Naive B cell (primary cell): ENCODE results near the gene FARS2. TPM values are rescaled to one million over a fixed set of nuclear protein-coding genes. Genes with fewer than 3 reads are reported as not detected.
"Not testable (repeated sequence)": the region's sequence is repeated elsewhere in the genome, so short reads cannot be mapped to it uniquely, and the experiment has no call there.

ENCODE experiments used
- ATAC-seq, 2 donors: fragments of 150-1000 bp; cut with Tn5 transposase; 2 replicates each; pipeline ENCODE4 v1.10.0; 2021; ENCODE audit warnings: low read depth in 2 of 2, mild to moderate bottlenecking in 2 of 2, moderate library complexity in 2 of 2
- DNase-seq: peaks from one replicate; pipeline ENCODE4 v3.0.0; 2022
- H3K27ac Mint-ChIP-seq, 6 donors: one replicate each; pipeline ENCODE4 v1.8.0; 2020 to 2022; ENCODE audit warnings: mild to moderate bottlenecking in 6 of 6, mixed read lengths in 6 of 6, moderate library complexity in 5 of 6, inconsistent platforms in 2 of 6
- H3K27me3 Mint-ChIP-seq, 3 donors: one replicate each; pipeline ENCODE4 v1.8.0; 2021 to 2022; ENCODE audit warnings: mixed read lengths in 3 of 3, mild to moderate bottlenecking in 1 of 3
- H3K36me3 Mint-ChIP-seq, 2 donors: one replicate each; pipeline ENCODE4 v1.8.0; 2020 to 2022; ENCODE audit warnings: mixed read lengths in 2 of 2, inconsistent platforms in 1 of 2, mild to moderate bottlenecking in 1 of 2
- H3K4me1 Mint-ChIP-seq, 3 donors: one replicate each; pipeline ENCODE4 v1.8.0; 2020 to 2022; ENCODE audit warnings: mixed read lengths in 3 of 3, inconsistent platforms in 1 of 3, mild to moderate bottlenecking in 1 of 3, moderate library complexity in 1 of 3
- H3K4me3 Mint-ChIP-seq, 8 donors: one replicate each; pipeline ENCODE4 v1.8.0; 2020 to 2022; ENCODE audit warnings: mild to moderate bottlenecking in 8 of 8, mixed read lengths in 8 of 8, moderate library complexity in 8 of 8, inconsistent platforms in 2 of 8
- H3K9me3 Mint-ChIP-seq, 7 donors: one replicate each; pipeline ENCODE4 v1.8.0; 2020 to 2022; ENCODE audit warnings: mixed read lengths in 7 of 7, mild to moderate bottlenecking in 5 of 7, inconsistent platforms in 2 of 7, moderate library complexity in 1 of 7
- polyA plus RNA-seq, 6 donors: library from polyadenylated mRNA; unstranded; fragments of 300-500 nt; fragmentation: Illumina TruSeq; gene quantifications; one replicate each; pipeline ENCODE4 v1.2.3, GENCODE V29; 2021; ENCODE audit warnings: low read depth in 6 of 6

Gene FARS2
- polyA plus RNA-seq, 6 donors from 2014 or later, result 25.7 to 35.9 (median 27.6) TPM

- Mint-ChIP-seq H3K27me3 (peaks cover 0 to 5% (median 0%) of the 10 kb centered on the region in 3 donors), H3K9me3 (peaks cover 0 to 2% (median 0%) of the 10 kb centered on the region in 7 donors), H3K27ac (no peak overlapping the region), H3K4me1 (peaks cover 25 to 35% (median 35%) of the 10 kb centered on the region in 3 donors), H3K4me3 (peak overlapping the region in 1 of 8 donors; percentile 44), H3K36me3 (peaks cover 0 to 4% of the 10 kb centered on the region in 2 donors)
- ATAC-seq (no peak), DNase-seq (no peak)
These were observed 521.7 kb downstream of the FARS2 start for GRCh38 chr6:5782783-5783547.

- no peak overlapping the region for H3K4me3 Mint-ChIP-seq
- peaks cover 0 to 4% of the 10 kb centered on the region in 2 donors for H3K36me3 Mint-ChIP-seq
- ATAC-seq (no peak), DNase-seq (no peak)
- no peak overlapping the region for H3K27ac Mint-ChIP-seq
- H3K4me1 Mint-ChIP-seq, result peaks cover 19 to 29% (median 28%) of the 10 kb centered on the region in 3 donors
- H3K27me3 Mint-ChIP-seq, result peaks cover 0 to 5% (median 0%) of the 10 kb centered on the region in 3 donors
- peaks cover 0 to 2% (median 0%) of the 10 kb centered on the region in 7 donors for H3K9me3 Mint-ChIP-seq
These were observed 522.3 kb downstream of the FARS2 start for GRCh38 chr6:5783584-5784089.

- DNase-seq, result no peak
- Mint-ChIP-seq H3K9me3 (peaks cover 0 to 2% (median 0%) of the 10 kb centered on the region in 7 donors), H3K27me3 (peaks cover 0 to 5% (median 0%) of the 10 kb centered on the region in 3 donors), H3K4me1 (peaks cover 19 to 29% (median 28%) of the 10 kb centered on the region in 3 donors), H3K36me3 (peaks cover 0 to 4% of the 10 kb centered on the region in 2 donors), H3K27ac (no peak overlapping the region), H3K4me3 (no peak overlapping the region)
- ATAC-seq, result no peak
These were observed 523.9 kb downstream of the FARS2 start for GRCh38 chr6:5785249-5785648.

GRCh38 chr6:5786321-5786968 lies 525.1 kb downstream of the FARS2 start:
- DNase-seq (no peak), ATAC-seq (no peak)
- Mint-ChIP-seq H3K4me1 (peaks cover 19 to 29% (median 27%) of the 10 kb centered on the region in 3 donors), H3K36me3 (peaks cover 2 to 3% of the 10 kb centered on the region in 2 donors), H3K27me3 (peaks cover 0 to 7% (median 0%) of the 10 kb centered on the region in 3 donors), H3K9me3 (peaks cover 0 to 2% (median 0%) of the 10 kb centered on the region in 7 donors), H3K4me3 (no peak overlapping the region), H3K27ac (peak overlapping the region in 1 of 6 donors; percentile 81)

GRCh38 chr6:5786969-5787720 lies 525.8 kb downstream of the FARS2 start:
- Mint-ChIP-seq H3K36me3 (peaks cover 0 to 8% of the 10 kb centered on the region in 2 donors), H3K27ac (peak overlapping the region in 2 of 6 donors; percentile 9 to 53), H3K4me3 (no peak overlapping the region), H3K9me3 (peaks cover 0 to 5% (median 0%) of the 10 kb centered on the region in 7 donors), H3K27me3 (peaks cover 0 to 10% (median 0%) of the 10 kb centered on the region in 3 donors), H3K4me1 (peaks cover 16 to 25% (median 20%) of the 10 kb centered on the region in 3 donors)
- DNase-seq (no peak), ATAC-seq (no peak)

- H3K4me1 Mint-ChIP-seq, result peaks cover 11 to 18% (median 13%) of the 10 kb centered on the region in 3 donors
- H3K36me3 Mint-ChIP-seq, result peaks cover 0 to 25% of the 10 kb centered on the region in 2 donors
- H3K27me3 Mint-ChIP-seq, result peaks cover 6 to 11% (median 11%) of the 10 kb centered on the region in 3 donors
- DNase-seq, H3K4me3 Mint-ChIP-seq, H3K27ac Mint-ChIP-seq, ATAC-seq: not testable (repeated sequence)
- H3K9me3 Mint-ChIP-seq, result peaks cover 0 to 15% (median 5%) of the 10 kb centered on the region in 7 donors
These were observed 528.1 kb downstream of the FARS2 start for GRCh38 chr6:5789426-5789825.

GRCh38 chr6:5796555-5796954 lies 535.2 kb downstream of the FARS2 start:
- Mint-ChIP-seq H3K9me3 (peaks cover 4 to 20% (median 17%) of the 10 kb centered on the region in 7 donors), H3K27me3 (peaks cover 2 to 11% (median 11%) of the 10 kb centered on the region in 3 donors), H3K36me3 (peaks cover 11 to 40% of the 10 kb centered on the region in 2 donors)
- not testable (repeated sequence) for H3K27ac Mint-ChIP-seq, H3K4me1 Mint-ChIP-seq, DNase-seq, ATAC-seq, H3K4me3 Mint-ChIP-seq

GRCh38 chr6:5806406-5806805 lies 545.1 kb downstream of the FARS2 start:
- H3K4me3 Mint-ChIP-seq, H3K27ac Mint-ChIP-seq, ATAC-seq, H3K4me1 Mint-ChIP-seq, DNase-seq, H3K27me3 Mint-ChIP-seq: not testable (repeated sequence)
- peaks cover 0 to 13% of the 10 kb centered on the region in 2 donors for H3K36me3 Mint-ChIP-seq
- peaks cover 10 to 27% (median 24%) of the 10 kb centered on the region in 7 donors for H3K9me3 Mint-ChIP-seq

- no peak for DNase-seq
- H3K36me3 Mint-ChIP-seq, result peaks cover 0 to 13% of the 10 kb centered on the region in 2 donors
These were observed 548.1 kb downstream of the FARS2 start for GRCh38 chr6:5809450-5809849.

GRCh38 chr6:5811997-5812396 lies 550.7 kb downstream of the FARS2 start:
- Mint-ChIP-seq H3K4me1 (peaks cover 4 to 17% (median 12%) of the 10 kb centered on the region in 3 donors), H3K4me3 (no peak overlapping the region), H3K36me3 (no peaks in the 10 kb centered on the region), H3K27me3 (no peaks in the 10 kb centered on the region), H3K9me3 (peaks cover 0 to 9% (median 4%) of the 10 kb centered on the region in 7 donors), H3K27ac (peak overlapping the region in 1 of 6 donors; percentile 62)
- ATAC-seq (no peak), DNase-seq (no peak)

More at GRCh38 chr6:5809450-5809849, 548.1 kb downstream of the FARS2 start:
- no peak overlapping the region for H3K4me3 Mint-ChIP-seq
- H3K9me3 Mint-ChIP-seq, result peaks cover 10 to 31% (median 21%) of the 10 kb centered on the region in 7 donors
- H3K27ac Mint-ChIP-seq, result peak overlapping the region in 1 of 6 donors; percentile 52
- H3K27me3 Mint-ChIP-seq, result no peaks in the 10 kb centered on the region
- ATAC-seq, result no peak
- peaks cover 8 to 17% (median 12%) of the 10 kb centered on the region in 3 donors for H3K4me1 Mint-ChIP-seq

- Mint-ChIP-seq H3K27me3 (no peaks in the 10 kb centered on the region), H3K36me3 (no peaks in the 10 kb centered on the region), H3K9me3 (peaks cover 0 to 9% (median 0%) of the 10 kb centered on the region in 7 donors), H3K4me3 (no peak overlapping the region), H3K27ac (no peak overlapping the region), H3K4me1 (peaks cover 4 to 17% (median 12%) of the 10 kb centered on the region in 3 donors)
- ATAC-seq (no peak), DNase-seq (no peak)
These were observed 552.3 kb downstream of the FARS2 start for GRCh38 chr6:5813625-5814027.

- no peak overlapping the region for H3K4me3 Mint-ChIP-seq
- no peak for DNase-seq
- H3K27ac Mint-ChIP-seq, result peak overlapping the region in 1 of 6 donors; percentile 7
- no peaks in the 10 kb centered on the region for H3K27me3 Mint-ChIP-seq
- H3K4me1 Mint-ChIP-seq, result peaks cover 4 to 17% (median 8%) of the 10 kb centered on the region in 3 donors
- H3K9me3 Mint-ChIP-seq, result peaks cover 0 to 9% (median 1%) of the 10 kb centered on the region in 7 donors
- H3K36me3 Mint-ChIP-seq, result no peaks in the 10 kb centered on the region
- ATAC-seq, result no peak
These were observed 552.8 kb downstream of the FARS2 start for GRCh38 chr6:5814116-5814515.
